Loucy (cell line): ENCODE measurements around the gene SHC3.

Source experiments
- H2AFZ ChIP-seq: fragments of 200-600 bp; sonication (generic); 2 replicates; pipeline ENCODE4 v1.6.0; 2016; ENCODE audit warnings: antibody characterized with exemption, mild to moderate bottlenecking, low read length, moderate library complexity
- H3F3A ChIP-seq: fragments of 200-600 bp; 2 replicates; pipeline ENCODE4 v1.6.0; 2016; ENCODE audit warnings: antibody characterized with exemption, low read depth, mild to moderate bottlenecking
- H3K27me3 ChIP-seq: fragments of 200-600 bp; sonication (generic); 2 replicates; pipeline ENCODE4 v1.6.1; 2014; ENCODE audit warnings: low read length, mild to moderate bottlenecking; ENCODE audit not compliant: insufficient read depth, poor library complexity, severe bottlenecking
- H3K36me3 ChIP-seq: fragments of 200-600 bp; sonication (generic); 2 replicates; pipeline ENCODE4 v1.6.1; 2016; ENCODE audit warnings: low read length; ENCODE audit not compliant: insufficient read depth
- H3K4me1 ChIP-seq: fragments of 200-600 bp; sonication (generic); 2 replicates; pipeline ENCODE4 v1.5.1; 2014; ENCODE audit warnings: low read length, mild to moderate bottlenecking; ENCODE audit not compliant: insufficient read depth, poor library complexity, severe bottlenecking
- H3K4me2 ChIP-seq: fragments of 200-600 bp; sonication (generic); 2 replicates; pipeline ENCODE4 v1.6.0; 2014; ENCODE audit warnings: antibody characterized with exemption, low read length, low read depth, mild to moderate bottlenecking; ENCODE audit not compliant: poor library complexity, severe bottlenecking
- H3K4me3 ChIP-seq: fragments of 200-600 bp; sonication (generic); 2 replicates; pipeline ENCODE4 v1.5.1; 2014; ENCODE audit warnings: low read length, mild to moderate bottlenecking, mixed read lengths; ENCODE audit not compliant: poor library complexity, severe bottlenecking
- H3K79me2 ChIP-seq: fragments of 200-600 bp; sonication (generic); 2 replicates; pipeline ENCODE4 v1.6.1; 2014; ENCODE audit warnings: low read length; ENCODE audit not compliant: insufficient read depth
- H3K9ac ChIP-seq: fragments of 200-600 bp; sonication (generic); 2 replicates; pipeline ENCODE4 v1.6.0; 2014; ENCODE audit warnings: mild to moderate bottlenecking, low read depth, low read length, moderate library complexity; ENCODE audit not compliant: poor library complexity, severe bottlenecking
- H3K9me2 ChIP-seq: fragments of 200-600 bp; sonication (generic); replicated peaks from 2 replicates; pipeline ENCODE4 v1.6.1; 2016; ENCODE audit warnings: low read depth, low read length, mixed read lengths
- H3K9me3 ChIP-seq: fragments of 200-600 bp; sonication (generic); 2 replicates; pipeline ENCODE4 v1.6.1; 2014; ENCODE audit warnings: mild to moderate bottlenecking, antibody characterized with exemption, low read length, low read depth; ENCODE audit not compliant: insufficient read depth
- H4K20me1 ChIP-seq: fragments of 200-600 bp; sonication (generic); 2 replicates; pipeline ENCODE4 v1.6.0; 2014; ENCODE audit warnings: antibody characterized with exemption, low read length, mild to moderate bottlenecking; ENCODE audit not compliant: insufficient read depth, poor library complexity, severe bottlenecking
- EZH2phosphoT487 ChIP-seq: fragments of 200-600 bp; IDR thresholded peaks from 2 replicates; pipeline ENCODE4 v1.6.1; 2018; ENCODE audit warnings: antibody characterized with exemption, mild to moderate bottlenecking, moderate library complexity, borderline replicate concordance
- TF ChIP-seq, protein P1 (sequence below): fragments of 200-600 bp; sonication (generic); conservative IDR thresholded peaks from 2 replicates; pipeline ENCODE4 v1.5.1; 2014; ENCODE audit warnings: mild to moderate bottlenecking, antibody characterized with exemption, low read length

Gene SHC3

DNA sequence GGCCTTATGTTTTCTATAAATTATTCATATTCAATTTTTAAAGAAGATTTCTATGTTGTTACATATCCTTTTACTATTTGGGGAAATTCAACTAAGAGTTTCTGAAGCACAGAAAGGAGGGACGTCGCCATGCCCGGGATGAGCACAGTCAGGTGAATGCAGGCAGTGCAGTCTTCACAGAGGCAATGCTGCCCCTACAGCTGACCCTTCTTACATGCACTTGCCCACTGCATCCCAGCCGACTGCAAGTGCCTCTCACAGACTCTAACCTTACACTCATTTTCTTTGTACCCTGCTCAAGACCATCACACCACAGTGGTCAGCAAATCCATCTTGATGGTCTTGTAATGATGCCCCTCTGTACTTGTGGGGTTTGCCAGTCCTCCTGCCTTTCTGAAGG is 73.8 kb downstream of the SHC3 start:
- Histone ChIP-seq H4K20me1 (no peaks in the 10 kb centered on the region), H3K4me1 (no peaks in the 10 kb centered on the region), H3K9me2 (no peaks in the 10 kb centered on the region), H3K9me3 (no peaks in the 10 kb centered on the region), H3F3A (no peaks in the 10 kb centered on the region), H3K4me2 (no peak overlapping the region), H3K9ac (no peak overlapping the region), H3K79me2 (no peaks in the 10 kb centered on the region), H2AFZ (no peak overlapping the region), H3K36me3 (no peaks in the 10 kb centered on the region), H3K27me3 (no peaks in the 10 kb centered on the region), H3K4me3 (no peak overlapping the region)
- TF ChIP-seq EZH2phosphoT487 = no peak
- TF ChIP-seq, protein P1, sequence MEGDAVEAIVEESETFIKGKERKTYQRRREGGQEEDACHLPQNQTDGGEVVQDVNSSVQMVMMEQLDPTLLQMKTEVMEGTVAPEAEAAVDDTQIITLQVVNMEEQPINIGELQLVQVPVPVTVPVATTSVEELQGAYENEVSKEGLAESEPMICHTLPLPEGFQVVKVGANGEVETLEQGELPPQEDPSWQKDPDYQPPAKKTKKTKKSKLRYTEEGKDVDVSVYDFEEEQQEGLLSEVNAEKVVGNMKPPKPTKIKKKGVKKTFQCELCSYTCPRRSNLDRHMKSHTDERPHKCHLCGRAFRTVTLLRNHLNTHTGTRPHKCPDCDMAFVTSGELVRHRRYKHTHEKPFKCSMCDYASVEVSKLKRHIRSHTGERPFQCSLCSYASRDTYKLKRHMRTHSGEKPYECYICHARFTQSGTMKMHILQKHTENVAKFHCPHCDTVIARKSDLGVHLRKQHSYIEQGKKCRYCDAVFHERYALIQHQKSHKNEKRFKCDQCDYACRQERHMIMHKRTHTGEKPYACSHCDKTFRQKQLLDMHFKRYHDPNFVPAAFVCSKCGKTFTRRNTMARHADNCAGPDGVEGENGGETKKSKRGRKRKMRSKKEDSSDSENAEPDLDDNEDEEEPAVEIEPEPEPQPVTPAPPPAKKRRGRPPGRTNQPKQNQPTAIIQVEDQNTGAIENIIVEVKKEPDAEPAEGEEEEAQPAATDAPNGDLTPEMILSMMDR = no peak

DNA sequence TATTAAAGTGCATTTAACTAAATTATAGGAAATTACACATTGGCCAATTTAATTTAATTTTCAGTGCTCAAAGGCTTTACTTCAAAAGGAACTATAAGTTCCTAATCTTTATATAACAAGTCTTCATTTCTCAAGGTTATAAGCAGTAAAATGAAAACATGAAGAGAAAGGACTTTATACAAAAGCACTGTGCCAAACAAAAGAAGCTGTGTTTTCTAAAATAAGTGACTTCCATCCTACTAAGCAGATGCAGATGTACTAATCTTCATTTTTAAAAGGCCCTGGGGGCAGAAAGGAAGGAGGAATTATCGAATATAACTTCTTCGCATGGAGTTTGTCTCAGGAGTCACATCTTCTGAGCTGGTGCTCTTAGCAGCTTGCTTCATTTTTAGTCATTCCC is 81.4 kb downstream of the SHC3 start:
- Histone ChIP-seq H3K9me3 (no peaks in the 10 kb centered on the region), H3K9ac (no peak overlapping the region), H3K79me2 (no peaks in the 10 kb centered on the region), H3K4me2 (no peak overlapping the region), H3K4me3 (no peak overlapping the region), H2AFZ (no peak overlapping the region), H3K27me3 (no peaks in the 10 kb centered on the region), H3F3A (no peaks in the 10 kb centered on the region), H4K20me1 (no peaks in the 10 kb centered on the region), H3K9me2 (no peaks in the 10 kb centered on the region), H3K4me1 (no peaks in the 10 kb centered on the region), H3K36me3 (no peaks in the 10 kb centered on the region)
- no peak for TF ChIP-seq EZH2phosphoT487
- TF ChIP-seq, protein P1 = no peak

DNA sequence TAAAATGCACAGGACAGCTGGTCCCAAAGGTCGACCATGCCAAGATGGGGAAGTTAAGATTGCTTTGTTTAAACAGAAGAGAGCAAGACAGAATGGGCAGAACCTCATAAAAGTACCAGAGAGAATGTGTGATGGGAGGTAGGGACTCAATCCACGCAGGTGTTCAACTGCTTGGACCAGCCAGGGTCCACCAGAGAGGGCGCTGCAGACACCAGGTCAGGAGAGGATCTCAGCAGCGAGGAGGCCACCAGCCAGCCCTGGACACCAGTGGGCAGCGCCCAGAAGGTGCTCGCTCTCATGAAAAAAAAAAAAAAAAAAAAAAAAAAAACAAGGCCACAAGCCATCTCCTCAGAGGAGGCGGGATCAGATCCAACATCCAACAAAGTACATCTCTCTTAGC is 81.8 kb downstream of the SHC3 start:
- no peaks in the 10 kb centered on the region for H3K79me2 ChIP-seq
- no peaks in the 10 kb centered on the region for H3K9me2 ChIP-seq
- TF ChIP-seq EZH2phosphoT487 = no peak
- TF ChIP-seq, protein P1 = peak; percentile 35; the same call in 1 of the 2 replicates
- H3K9me3 ChIP-seq = no peaks in the 10 kb centered on the region
- no peaks in the 10 kb centered on the region for H3K4me1 ChIP-seq
- no peaks in the 10 kb centered on the region for H4K20me1 ChIP-seq
- no peaks in the 10 kb centered on the region for H3K27me3 ChIP-seq
- H3F3A ChIP-seq = no peaks in the 10 kb centered on the region
- no peak overlapping the region for H3K4me2 ChIP-seq
- H3K9ac ChIP-seq = no peak overlapping the region
- no peak overlapping the region for H2AFZ ChIP-seq
- no peaks in the 10 kb centered on the region for H3K36me3 ChIP-seq
- no peak overlapping the region for H3K4me3 ChIP-seq
